GM06990 (cell line): Measurements from ENCODE around the gene FOXF1.

Experiments
- DNase-seq: peaks from one replicate; pipeline ENCODE4 v3.0.0-alpha.2; 2011; ENCODE audit not compliant: insufficient read length; ENCODE audit errors: extremely low read depth
- H3K27me3 ChIP-seq: replicated peaks from 2 replicates; pipeline ENCODE4 v1.6.0; 2011; ENCODE audit warnings: low read length; ENCODE audit not compliant: control insufficient read depth, insufficient read depth
- H3K36me3 ChIP-seq: 2 replicates; pipeline ENCODE4 v1.5.1; 2011; ENCODE audit warnings: low read length; ENCODE audit not compliant: control insufficient read depth, insufficient read depth
- H3K4me3 ChIP-seq: replicated peaks from 2 replicates; pipeline ENCODE4 v1.5.1; 2011; ENCODE audit warnings: low read depth, mild to moderate bottlenecking, control low read depth, low read length
- TF ChIP-seq, protein P1 (sequence below): IDR thresholded peaks from 2 replicates; pipeline ENCODE4 v1.5.1; 2011; ENCODE audit warnings: low read length, control low read depth, mild to moderate bottlenecking, inconsistent platforms; ENCODE audit not compliant: insufficient read depth, poor library complexity, severe bottlenecking

FOXF1 gene

GRCh38 chr16:86492961-86493629 lies 17.2 kb upstream of the FOXF1 start:
- no peak overlapping the region for H3K4me3 ChIP-seq
- no peaks in the 10 kb centered on the region for H3K36me3 ChIP-seq
- TF ChIP-seq, protein P1, sequence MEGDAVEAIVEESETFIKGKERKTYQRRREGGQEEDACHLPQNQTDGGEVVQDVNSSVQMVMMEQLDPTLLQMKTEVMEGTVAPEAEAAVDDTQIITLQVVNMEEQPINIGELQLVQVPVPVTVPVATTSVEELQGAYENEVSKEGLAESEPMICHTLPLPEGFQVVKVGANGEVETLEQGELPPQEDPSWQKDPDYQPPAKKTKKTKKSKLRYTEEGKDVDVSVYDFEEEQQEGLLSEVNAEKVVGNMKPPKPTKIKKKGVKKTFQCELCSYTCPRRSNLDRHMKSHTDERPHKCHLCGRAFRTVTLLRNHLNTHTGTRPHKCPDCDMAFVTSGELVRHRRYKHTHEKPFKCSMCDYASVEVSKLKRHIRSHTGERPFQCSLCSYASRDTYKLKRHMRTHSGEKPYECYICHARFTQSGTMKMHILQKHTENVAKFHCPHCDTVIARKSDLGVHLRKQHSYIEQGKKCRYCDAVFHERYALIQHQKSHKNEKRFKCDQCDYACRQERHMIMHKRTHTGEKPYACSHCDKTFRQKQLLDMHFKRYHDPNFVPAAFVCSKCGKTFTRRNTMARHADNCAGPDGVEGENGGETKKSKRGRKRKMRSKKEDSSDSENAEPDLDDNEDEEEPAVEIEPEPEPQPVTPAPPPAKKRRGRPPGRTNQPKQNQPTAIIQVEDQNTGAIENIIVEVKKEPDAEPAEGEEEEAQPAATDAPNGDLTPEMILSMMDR, result no peak
- DNase-seq, result no peak
- H3K27me3 ChIP-seq, result no peaks in the 10 kb centered on the region

DNA sequence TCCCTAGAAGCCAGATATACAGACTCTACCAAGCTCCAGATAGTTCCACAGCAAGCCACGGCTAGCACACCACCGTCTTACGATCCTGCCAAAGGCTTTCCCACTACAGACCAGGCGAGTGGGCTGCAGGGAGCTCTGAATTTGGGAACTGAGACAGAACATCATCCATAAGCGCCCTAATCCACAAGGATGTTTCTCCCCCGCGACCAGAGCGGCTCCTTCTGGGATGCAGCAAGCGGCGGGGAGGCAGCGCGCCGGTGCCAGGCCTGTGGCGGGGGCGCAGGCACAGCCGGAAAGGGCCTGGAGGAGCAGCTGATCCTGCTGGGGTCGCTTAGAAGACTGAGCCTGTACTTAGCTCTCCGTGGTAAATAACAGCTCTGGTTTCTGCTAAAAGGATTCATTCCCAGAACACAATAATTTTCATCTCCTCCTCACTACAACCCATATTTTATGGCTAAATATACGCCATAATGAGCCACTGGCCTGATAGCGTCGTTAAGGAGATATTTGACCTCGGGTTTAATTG lies 16.2 kb upstream of the FOXF1 start:
- Histone ChIP-seq H3K36me3 (no peaks in the 10 kb centered on the region), H3K27me3 (no peaks in the 10 kb centered on the region; the same call in 1 of the 2 replicates), H3K4me3 (no peak overlapping the region)
- no peak for DNase-seq
- TF ChIP-seq, protein P1, result no peak

DNA sequence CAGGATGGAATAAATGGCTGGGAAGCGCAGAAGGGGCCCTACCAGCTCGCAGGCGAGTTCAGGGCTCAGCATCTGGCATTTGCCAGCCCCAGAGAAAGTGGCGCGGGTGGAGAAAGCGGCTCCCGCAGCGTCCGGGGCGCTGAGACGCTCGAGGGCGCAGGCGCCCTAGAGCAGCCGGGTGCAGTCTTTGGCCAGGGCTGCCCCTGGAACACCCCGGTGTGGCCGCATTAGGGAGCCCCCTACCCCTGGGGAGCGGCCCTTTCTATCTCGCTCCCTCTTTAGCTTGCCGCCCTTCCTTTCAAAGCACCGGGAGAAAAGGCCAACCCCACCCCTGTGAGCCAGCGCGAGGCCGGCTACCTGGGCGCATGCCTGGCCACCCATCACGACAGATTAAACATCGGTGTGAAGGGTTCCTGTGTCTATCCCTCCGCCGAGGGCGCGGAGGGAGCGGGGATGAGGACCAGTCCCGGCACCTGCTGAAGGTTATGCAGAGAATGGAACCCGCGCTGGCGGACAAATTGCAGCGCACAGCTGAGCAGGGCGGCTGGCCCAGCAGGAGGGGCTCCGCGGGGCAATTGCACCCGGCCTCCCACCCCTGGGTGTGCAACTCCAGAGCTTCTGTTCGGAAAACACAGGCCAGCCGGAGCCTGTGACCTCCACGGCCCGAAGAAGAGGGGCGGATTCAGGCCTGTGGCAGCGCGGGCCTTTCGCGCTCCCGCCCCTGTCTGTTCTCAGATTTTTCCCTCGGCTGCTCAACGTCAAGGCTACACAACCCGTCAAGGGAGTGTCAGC lies 15.6 kb upstream of the FOXF1 start:
- H3K27me3 ChIP-seq, result no peaks in the 10 kb centered on the region; the same call in 1 of the 2 replicates
- no peak overlapping the region for H3K4me3 ChIP-seq
- no peaks in the 10 kb centered on the region for H3K36me3 ChIP-seq
- TF ChIP-seq, protein P1, result no peak
- DNase-seq, result no peak

DNA sequence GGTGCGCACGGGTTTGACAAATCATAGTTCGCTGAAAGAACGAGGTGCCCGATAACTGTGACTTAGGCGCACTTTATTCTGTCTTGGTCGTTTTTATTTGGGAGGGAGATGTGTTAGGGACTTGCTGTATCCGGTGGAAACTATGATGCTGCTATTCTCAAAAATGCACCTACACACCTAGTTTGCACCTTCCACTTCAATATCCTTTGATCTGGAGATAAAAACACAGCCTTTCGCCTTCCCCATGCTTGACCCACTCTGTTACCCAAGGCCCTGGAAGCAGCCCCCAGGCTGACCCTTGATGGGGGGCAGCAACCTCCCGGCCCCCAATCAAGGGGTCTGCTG lies 15.0 kb upstream of the FOXF1 start:
- Histone ChIP-seq H3K36me3 (no peaks in the 10 kb centered on the region), H3K4me3 (no peak overlapping the region), H3K27me3 (no peaks in the 10 kb centered on the region; the same call in 1 of the 2 replicates)
- DNase-seq, result no peak
- TF ChIP-seq, protein P1, result no peak

- H3K4me3 ChIP-seq, result no peak overlapping the region
- no peak for DNase-seq
- no peaks in the 10 kb centered on the region for H3K36me3 ChIP-seq
- TF ChIP-seq, protein P1, result no peak
- no peaks in the 10 kb centered on the region; the same call in 1 of the 2 replicates for H3K27me3 ChIP-seq
These were observed 14.5 kb upstream of the FOXF1 start for GRCh38 chr16:86495756-86496261.
